Keratinocyte (primary cell): ENCODE results near the gene OCEL1. TPM values are rescaled to one million over a fixed set of nuclear protein-coding genes. Genes with fewer than 3 reads are reported as not detected.
A peak's percentile ranks its signal among the peaks of the same experiment; 100 is the strongest.

ENCODE experiments used
- DNase-seq: peaks from one replicate; pipeline ENCODE4 v3.0.0-alpha.2; 2011; ENCODE audit warnings: low read depth, missing footprints, low spot score
- FAIRE-seq: peaks from 2 replicates; lab custom pipeline; 2011; peaks lifted over from hg19 to GRCh38; lab: Jason Lieb, UNC
- H2AFZ ChIP-seq: 2 replicates; pipeline ENCODE4 v1.6.0; 2012; ENCODE audit warnings: low read length, control low read depth, inconsistent platforms; ENCODE audit not compliant: control insufficient read depth
- H3K27ac ChIP-seq: 2 replicates; pipeline ENCODE4 v1.5.1; 2011; ENCODE audit warnings: low read length; ENCODE audit not compliant: control insufficient read depth, insufficient read depth
- H3K27me3 ChIP-seq: 3 replicates; pipeline ENCODE4 v1.6.0; 2011; ENCODE audit warnings: low read length; ENCODE audit not compliant: control insufficient read depth, insufficient read depth; ENCODE audit errors: extremely low read depth
- H3K36me3 ChIP-seq, 2 experiments: 2 replicates in 1 of 2; 3 replicates in 1 of 2; pipeline ENCODE4 v1.5.1; 2011; ENCODE audit warnings: low read length in 2 of 2, mild to moderate bottlenecking in 1 of 2; ENCODE audit not compliant: control insufficient read depth in 2 of 2, insufficient read depth in 2 of 2; ENCODE audit errors: extremely low read depth in 1 of 2
- H3K4me1 ChIP-seq: 3 replicates; pipeline ENCODE4 v1.5.1; 2011; ENCODE audit warnings: low read length; ENCODE audit not compliant: control insufficient read depth, insufficient read depth; ENCODE audit errors: extremely low read depth
- H3K4me2 ChIP-seq: 3 replicates; pipeline ENCODE4 v1.6.0; 2011; ENCODE audit warnings: low read depth, low read length; ENCODE audit not compliant: control insufficient read depth, insufficient read depth; ENCODE audit errors: extremely low read depth
- H3K4me3 ChIP-seq, 3 experiments: fragments of 200-600 bp in 1 of 3; sonication (generic) in 1 of 3; 2 replicates in 2 of 3; 3 replicates in 1 of 3; pipeline ENCODE4 v1.5.1; 2011 to 2016; ENCODE audit warnings: low read length in 3 of 3, mild to moderate bottlenecking in 3 of 3, control low read depth in 2 of 3, inconsistent platforms in 1 of 3, low read depth in 1 of 3, mixed read lengths in 1 of 3, mixed run types in 1 of 3, moderate library complexity in 1 of 3; ENCODE audit not compliant: control insufficient read depth in 2 of 3, insufficient read depth in 2 of 3; ENCODE audit errors: extremely low read depth in 1 of 3
- H3K79me2 ChIP-seq: 2 replicates; pipeline ENCODE4 v1.6.0; 2012; ENCODE audit warnings: low read length; ENCODE audit not compliant: control insufficient read depth, insufficient read depth
- H3K9ac ChIP-seq: 3 replicates; pipeline ENCODE4 v1.6.0; 2011; ENCODE audit warnings: low read length; ENCODE audit not compliant: control insufficient read depth, insufficient read depth; ENCODE audit errors: extremely low read depth
- H3K9me1 ChIP-seq: 3 replicates; pipeline ENCODE4 v1.6.0; 2011; ENCODE audit warnings: low read length; ENCODE audit not compliant: control insufficient read depth, insufficient read depth; ENCODE audit errors: extremely low read depth
- H3K9me3 ChIP-seq: 2 replicates; pipeline ENCODE4 v1.5.1; 2012; ENCODE audit warnings: low read depth, low read length; ENCODE audit not compliant: control insufficient read depth
- H4K20me1 ChIP-seq: 3 replicates; pipeline ENCODE4 v1.6.0; 2011; ENCODE audit warnings: low read length; ENCODE audit not compliant: control insufficient read depth, insufficient read depth; ENCODE audit errors: extremely low read depth
- EZH2 ChIP-seq: IDR thresholded peaks from one replicate; pipeline ENCODE4 v1.6.1; 2012; ENCODE audit warnings: inconsistent platforms, mild to moderate bottlenecking, low read length, moderate library complexity
- dilution Hi-C: fragments of 300-500 bp; cut with MboI; formaldehyde crosslinking; loops from one replicate; pipeline ENCODE4 v1.7.0; 2020; ENCODE audit warnings: low sequenced_read_pairs; ENCODE audit not compliant: extremely low pct_ligation_motif_present
- polyA plus RNA-seq, 5 experiments: library from polyadenylated mRNA; depleted of rRNA in 3 of 5; stranded (reverse) in 3 of 5; stranded (forward) in 1 of 5; unstranded in 1 of 5; fragments of >200 nt; gene quantifications; 1 replicate in 1 of 5; 2 replicates in 3 of 5; 3 replicates in 1 of 5; pipeline versions ENCODE4 v1.2.1 to v1.2.3, GENCODE V29; 2011 to 2012; ENCODE audit warnings: missing spikeins in 2 of 5, low read depth in 1 of 5, low replicate concordance in 1 of 5
- TF ChIP-seq, protein P1 (sequence below), 3 experiments: IDR thresholded peaks in 1 of 3; conservative IDR thresholded peaks in 1 of 3; optimal IDR thresholded peaks in 1 of 3; 2 replicates in 2 of 3; 3 replicates in 1 of 3; pipeline versions ENCODE3 to v1.5.1; 2011; ENCODE audit warnings: low read length in 3 of 3, mild to moderate bottlenecking in 3 of 3, moderate library complexity in 2 of 3, control low read depth in 1 of 3, inconsistent platforms in 1 of 3; ENCODE audit not compliant: insufficient read depth in 2 of 3; ENCODE audit errors: extremely low read depth in 1 of 3

OCEL1 gene
- polyA plus RNA-seq, 1 donor (not counting 4 experiments of a cell fraction or from before 2014, with no cell fraction given), result 2.2 TPM

DNA sequence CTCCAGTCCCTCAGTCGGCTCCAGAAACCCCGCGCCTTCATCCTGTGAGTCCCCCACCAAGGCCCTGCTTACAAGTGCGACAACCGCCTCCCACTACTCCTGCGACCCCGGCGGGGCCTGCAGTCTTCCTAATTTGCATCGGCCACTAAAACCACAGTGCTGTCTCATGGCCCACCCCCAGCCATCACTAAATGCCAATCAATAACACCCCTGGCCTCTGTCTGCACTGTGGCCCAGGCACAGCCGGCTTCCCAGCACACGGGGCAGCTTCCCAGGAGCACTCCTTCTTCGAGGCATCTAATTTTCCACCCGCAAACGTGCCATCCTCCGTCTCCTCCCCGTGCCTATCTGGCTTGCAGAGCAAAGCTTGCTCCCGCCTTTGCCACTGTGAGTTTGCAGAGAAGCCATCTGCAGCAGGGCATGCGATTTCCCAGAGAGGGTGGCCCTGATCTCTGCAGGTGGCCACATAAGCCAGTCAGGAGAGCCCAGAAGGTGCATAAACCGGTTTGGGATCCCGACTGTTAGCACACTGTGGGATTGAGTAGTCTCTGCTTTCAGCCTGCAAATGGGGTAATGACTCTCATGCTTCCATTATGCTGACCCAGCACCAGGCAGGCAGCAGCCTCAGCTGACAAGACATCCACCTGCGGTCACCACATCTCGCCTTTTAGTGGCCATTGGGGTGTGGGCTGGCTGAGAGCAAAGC, 44.9 kb upstream of the OCEL1 start:
- Histone ChIP-seq H3K4me2 (no peak overlapping the region), H3K27ac (no peak overlapping the region), H3K9ac (no peak overlapping the region), H3K4me3 (no peak overlapping the region), H2AFZ (no peak overlapping the region), H3K9me1 (no peaks in the 10 kb centered on the region), H3K27me3 (no peaks in the 10 kb centered on the region), H4K20me1 (no peaks in the 10 kb centered on the region), H3K36me3 (peaks cover 14 to 25% of the 10 kb centered on the region in 2 experiments), H3K4me1 (no peaks in the 10 kb centered on the region), H3K79me2 (no peaks in the 10 kb centered on the region), H3K9me3 (no peaks in the 10 kb centered on the region)
- DNase-seq, result no peak
- TF ChIP-seq, protein P1, sequence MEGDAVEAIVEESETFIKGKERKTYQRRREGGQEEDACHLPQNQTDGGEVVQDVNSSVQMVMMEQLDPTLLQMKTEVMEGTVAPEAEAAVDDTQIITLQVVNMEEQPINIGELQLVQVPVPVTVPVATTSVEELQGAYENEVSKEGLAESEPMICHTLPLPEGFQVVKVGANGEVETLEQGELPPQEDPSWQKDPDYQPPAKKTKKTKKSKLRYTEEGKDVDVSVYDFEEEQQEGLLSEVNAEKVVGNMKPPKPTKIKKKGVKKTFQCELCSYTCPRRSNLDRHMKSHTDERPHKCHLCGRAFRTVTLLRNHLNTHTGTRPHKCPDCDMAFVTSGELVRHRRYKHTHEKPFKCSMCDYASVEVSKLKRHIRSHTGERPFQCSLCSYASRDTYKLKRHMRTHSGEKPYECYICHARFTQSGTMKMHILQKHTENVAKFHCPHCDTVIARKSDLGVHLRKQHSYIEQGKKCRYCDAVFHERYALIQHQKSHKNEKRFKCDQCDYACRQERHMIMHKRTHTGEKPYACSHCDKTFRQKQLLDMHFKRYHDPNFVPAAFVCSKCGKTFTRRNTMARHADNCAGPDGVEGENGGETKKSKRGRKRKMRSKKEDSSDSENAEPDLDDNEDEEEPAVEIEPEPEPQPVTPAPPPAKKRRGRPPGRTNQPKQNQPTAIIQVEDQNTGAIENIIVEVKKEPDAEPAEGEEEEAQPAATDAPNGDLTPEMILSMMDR (optimal IDR thresholded peaks at IDR 0.05 in 1 of 3, IDR thresholded peaks at IDR 0.05 in 1 of 3, conservative IDR thresholded peaks at IDR 0.05 in 1 of 3; ENCODE audit: extremely low read depth in 1 of 3, insufficient read depth in 2 of 3, low read length in 3 of 3), result no peak
- TF ChIP-seq EZH2, result no peak
- no peak for FAIRE-seq
- dilution Hi-C loops, result no loop called here

DNA sequence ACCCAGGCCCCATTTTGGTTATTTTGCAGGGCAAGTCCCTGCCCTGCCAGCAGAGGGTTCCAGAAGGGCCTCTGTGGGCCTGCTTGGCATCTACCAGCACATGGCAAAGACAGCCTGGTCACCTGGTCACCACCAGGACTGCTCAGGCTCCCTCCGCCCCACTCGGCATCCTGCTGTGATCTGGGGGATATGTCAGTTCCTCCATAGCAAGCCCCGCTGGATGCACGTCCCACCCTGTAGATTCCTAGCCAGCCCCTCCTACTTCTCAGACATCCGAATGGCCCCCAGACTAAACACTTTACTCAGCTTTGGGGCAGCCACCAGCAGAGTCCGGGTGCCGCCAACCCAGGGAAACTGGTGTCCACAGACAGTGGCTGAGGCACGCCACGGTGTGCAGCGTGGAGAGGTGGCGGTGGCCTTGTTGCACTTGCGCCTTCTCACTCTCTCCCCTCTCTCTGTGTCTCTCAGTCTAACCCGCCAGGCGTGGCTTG, 42.7 kb upstream of the OCEL1 start:
- Histone ChIP-seq H3K4me3 (no peak overlapping the region), H3K36me3 (peaks cover 11 to 33% of the 10 kb centered on the region in 2 experiments), H4K20me1 (no peaks in the 10 kb centered on the region), H3K4me2 (no peak overlapping the region), H3K4me1 (no peaks in the 10 kb centered on the region), H3K79me2 (no peaks in the 10 kb centered on the region), H2AFZ (no peak overlapping the region), H3K9ac (no peak overlapping the region), H3K9me3 (no peaks in the 10 kb centered on the region), H3K9me1 (no peaks in the 10 kb centered on the region), H3K27me3 (no peaks in the 10 kb centered on the region), H3K27ac (no peak overlapping the region)
- dilution Hi-C loops, result no loop called here
- FAIRE-seq, result no peak
- no peak for DNase-seq
- TF ChIP-seq, protein P1 (optimal IDR thresholded peaks at IDR 0.05 in 1 of 3, IDR thresholded peaks at IDR 0.05 in 1 of 3, conservative IDR thresholded peaks at IDR 0.05 in 1 of 3; ENCODE audit: extremely low read depth in 1 of 3, insufficient read depth in 2 of 3, low read length in 3 of 3), result peak in 1 of 3 experiments; percentile 3
- TF ChIP-seq EZH2, result no peak
